ENCODE results near the gene FBXL17. TPM values are rescaled to one million over a fixed set of nuclear protein-coding genes. Genes with fewer than 3 reads are reported as not detected.

The FBXL17 gene
- polyA plus RNA-seq, 1 of the 3 experiments (the other 2 are of a cell fraction), result 4.4 TPM

DNA sequence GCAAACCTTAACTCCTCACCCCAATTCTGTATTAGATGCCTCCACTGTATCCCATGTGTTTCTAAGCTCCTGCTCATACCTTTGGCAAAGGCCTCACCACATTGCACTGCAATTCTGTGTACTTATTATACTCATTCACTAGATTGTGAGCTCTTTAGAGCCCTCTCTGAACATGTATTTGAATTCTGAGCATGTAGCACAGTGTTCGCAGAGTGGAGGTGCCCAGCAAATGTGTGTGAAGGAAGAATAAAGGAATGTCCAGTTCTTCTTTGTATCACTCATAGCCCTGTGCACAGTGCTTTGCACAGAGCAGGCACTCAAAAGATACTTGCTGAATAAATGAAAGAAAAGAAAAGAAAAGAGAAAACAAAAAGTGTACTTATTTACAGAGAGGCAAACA, 410.1 kb downstream of the FBXL17 start:
- no peaks in the 10 kb centered on the region for H3K36me3 ChIP-seq (replicated peaks in 1 of 2; ENCODE audit: control insufficient read depth in 1 of 2, insufficient read depth in 2 of 2, low read length in 1 of 2)
- no peak overlapping the region for H3K4me2 ChIP-seq
- no peak for TF ChIP-seq POLR2AphosphoS5 (IDR thresholded peaks at IDR 0.05; ENCODE audit: low read depth, low read length)
- TF ChIP-seq, protein P1, sequence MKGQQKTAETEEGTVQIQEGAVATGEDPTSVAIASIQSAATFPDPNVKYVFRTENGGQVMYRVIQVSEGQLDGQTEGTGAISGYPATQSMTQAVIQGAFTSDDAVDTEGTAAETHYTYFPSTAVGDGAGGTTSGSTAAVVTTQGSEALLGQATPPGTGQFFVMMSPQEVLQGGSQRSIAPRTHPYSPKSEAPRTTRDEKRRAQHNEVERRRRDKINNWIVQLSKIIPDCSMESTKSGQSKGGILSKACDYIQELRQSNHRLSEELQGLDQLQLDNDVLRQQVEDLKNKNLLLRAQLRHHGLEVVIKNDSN (IDR thresholded peaks at IDR 0.05; ENCODE audit: borderline replicate concordance, low read depth), result no peak
- no peak for TF ChIP-seq YY1 (IDR thresholded peaks at IDR 0.05; ENCODE audit: low read depth)
- TF ChIP-seq, protein P2, sequence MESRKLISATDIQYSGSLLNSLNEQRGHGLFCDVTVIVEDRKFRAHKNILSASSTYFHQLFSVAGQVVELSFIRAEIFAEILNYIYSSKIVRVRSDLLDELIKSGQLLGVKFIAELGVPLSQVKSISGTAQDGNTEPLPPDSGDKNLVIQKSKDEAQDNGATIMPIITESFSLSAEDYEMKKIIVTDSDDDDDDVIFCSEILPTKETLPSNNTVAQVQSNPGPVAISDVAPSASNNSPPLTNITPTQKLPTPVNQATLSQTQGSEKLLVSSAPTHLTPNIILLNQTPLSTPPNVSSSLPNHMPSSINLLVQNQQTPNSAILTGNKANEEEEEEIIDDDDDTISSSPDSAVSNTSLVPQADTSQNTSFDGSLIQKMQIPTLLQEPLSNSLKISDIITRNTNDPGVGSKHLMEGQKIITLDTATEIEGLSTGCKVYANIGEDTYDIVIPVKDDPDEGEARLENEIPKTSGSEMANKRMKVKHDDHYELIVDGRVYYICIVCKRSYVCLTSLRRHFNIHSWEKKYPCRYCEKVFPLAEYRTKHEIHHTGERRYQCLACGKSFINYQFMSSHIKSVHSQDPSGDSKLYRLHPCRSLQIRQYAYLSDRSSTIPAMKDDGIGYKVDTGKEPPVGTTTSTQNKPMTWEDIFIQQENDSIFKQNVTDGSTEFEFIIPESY (IDR thresholded peaks at IDR 0.05; ENCODE audit: borderline replicate concordance, low read depth), result no peak
- no peak for TF ChIP-seq GATA2 (CRISPR knock-in tag; IDR thresholded peaks at IDR 0.05)
- TF ChIP-seq TCF12 (IDR thresholded peaks at IDR 0.05), result no peak
- no peak for TF ChIP-seq NFIC (IDR thresholded peaks at IDR 0.05; ENCODE audit: borderline replicate concordance)
- TF ChIP-seq, protein P3, sequence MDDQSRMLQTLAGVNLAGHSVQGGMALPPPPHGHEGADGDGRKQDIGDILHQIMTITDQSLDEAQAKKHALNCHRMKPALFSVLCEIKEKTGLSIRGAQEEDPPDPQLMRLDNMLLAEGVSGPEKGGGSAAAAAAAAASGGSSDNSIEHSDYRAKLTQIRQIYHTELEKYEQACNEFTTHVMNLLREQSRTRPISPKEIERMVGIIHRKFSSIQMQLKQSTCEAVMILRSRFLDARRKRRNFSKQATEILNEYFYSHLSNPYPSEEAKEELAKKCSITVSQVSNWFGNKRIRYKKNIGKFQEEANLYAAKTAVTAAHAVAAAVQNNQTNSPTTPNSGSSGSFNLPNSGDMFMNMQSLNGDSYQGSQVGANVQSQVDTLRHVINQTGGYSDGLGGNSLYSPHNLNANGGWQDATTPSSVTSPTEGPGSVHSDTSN (IDR thresholded peaks at IDR 0.05), result no peak
- TF ChIP-seq, protein P4, sequence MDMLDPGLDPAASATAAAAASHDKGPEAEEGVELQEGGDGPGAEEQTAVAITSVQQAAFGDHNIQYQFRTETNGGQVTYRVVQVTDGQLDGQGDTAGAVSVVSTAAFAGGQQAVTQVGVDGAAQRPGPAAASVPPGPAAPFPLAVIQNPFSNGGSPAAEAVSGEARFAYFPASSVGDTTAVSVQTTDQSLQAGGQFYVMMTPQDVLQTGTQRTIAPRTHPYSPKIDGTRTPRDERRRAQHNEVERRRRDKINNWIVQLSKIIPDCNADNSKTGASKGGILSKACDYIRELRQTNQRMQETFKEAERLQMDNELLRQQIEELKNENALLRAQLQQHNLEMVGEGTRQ (IDR thresholded peaks at IDR 0.05; ENCODE audit: borderline replicate concordance, low read depth, low read length), result no peak
- no peak for TF ChIP-seq RAD21 (IDR thresholded peaks at IDR 0.05; ENCODE audit: low read length)
- no peak for TF ChIP-seq CHD2 (IDR thresholded peaks at IDR 0.05; ENCODE audit: low read length, partially characterized antibody)
- no peak for TF ChIP-seq JUND (IDR thresholded peaks at IDR 0.05)
- TF ChIP-seq, protein P5, sequence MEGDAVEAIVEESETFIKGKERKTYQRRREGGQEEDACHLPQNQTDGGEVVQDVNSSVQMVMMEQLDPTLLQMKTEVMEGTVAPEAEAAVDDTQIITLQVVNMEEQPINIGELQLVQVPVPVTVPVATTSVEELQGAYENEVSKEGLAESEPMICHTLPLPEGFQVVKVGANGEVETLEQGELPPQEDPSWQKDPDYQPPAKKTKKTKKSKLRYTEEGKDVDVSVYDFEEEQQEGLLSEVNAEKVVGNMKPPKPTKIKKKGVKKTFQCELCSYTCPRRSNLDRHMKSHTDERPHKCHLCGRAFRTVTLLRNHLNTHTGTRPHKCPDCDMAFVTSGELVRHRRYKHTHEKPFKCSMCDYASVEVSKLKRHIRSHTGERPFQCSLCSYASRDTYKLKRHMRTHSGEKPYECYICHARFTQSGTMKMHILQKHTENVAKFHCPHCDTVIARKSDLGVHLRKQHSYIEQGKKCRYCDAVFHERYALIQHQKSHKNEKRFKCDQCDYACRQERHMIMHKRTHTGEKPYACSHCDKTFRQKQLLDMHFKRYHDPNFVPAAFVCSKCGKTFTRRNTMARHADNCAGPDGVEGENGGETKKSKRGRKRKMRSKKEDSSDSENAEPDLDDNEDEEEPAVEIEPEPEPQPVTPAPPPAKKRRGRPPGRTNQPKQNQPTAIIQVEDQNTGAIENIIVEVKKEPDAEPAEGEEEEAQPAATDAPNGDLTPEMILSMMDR (IDR thresholded peaks at IDR 0.05), result no peak
- TF ChIP-seq, protein P6, sequence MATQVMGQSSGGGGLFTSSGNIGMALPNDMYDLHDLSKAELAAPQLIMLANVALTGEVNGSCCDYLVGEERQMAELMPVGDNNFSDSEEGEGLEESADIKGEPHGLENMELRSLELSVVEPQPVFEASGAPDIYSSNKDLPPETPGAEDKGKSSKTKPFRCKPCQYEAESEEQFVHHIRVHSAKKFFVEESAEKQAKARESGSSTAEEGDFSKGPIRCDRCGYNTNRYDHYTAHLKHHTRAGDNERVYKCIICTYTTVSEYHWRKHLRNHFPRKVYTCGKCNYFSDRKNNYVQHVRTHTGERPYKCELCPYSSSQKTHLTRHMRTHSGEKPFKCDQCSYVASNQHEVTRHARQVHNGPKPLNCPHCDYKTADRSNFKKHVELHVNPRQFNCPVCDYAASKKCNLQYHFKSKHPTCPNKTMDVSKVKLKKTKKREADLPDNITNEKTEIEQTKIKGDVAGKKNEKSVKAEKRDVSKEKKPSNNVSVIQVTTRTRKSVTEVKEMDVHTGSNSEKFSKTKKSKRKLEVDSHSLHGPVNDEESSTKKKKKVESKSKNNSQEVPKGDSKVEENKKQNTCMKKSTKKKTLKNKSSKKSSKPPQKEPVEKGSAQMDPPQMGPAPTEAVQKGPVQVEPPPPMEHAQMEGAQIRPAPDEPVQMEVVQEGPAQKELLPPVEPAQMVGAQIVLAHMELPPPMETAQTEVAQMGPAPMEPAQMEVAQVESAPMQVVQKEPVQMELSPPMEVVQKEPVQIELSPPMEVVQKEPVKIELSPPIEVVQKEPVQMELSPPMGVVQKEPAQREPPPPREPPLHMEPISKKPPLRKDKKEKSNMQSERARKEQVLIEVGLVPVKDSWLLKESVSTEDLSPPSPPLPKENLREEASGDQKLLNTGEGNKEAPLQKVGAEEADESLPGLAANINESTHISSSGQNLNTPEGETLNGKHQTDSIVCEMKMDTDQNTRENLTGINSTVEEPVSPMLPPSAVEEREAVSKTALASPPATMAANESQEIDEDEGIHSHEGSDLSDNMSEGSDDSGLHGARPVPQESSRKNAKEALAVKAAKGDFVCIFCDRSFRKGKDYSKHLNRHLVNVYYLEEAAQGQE (IDR thresholded peaks at IDR 0.05; ENCODE audit: low read depth, low read length), result no peak
- CTCF ChIA-PET, result no interaction called here
- H3F3A ChIP-seq (replicated peaks; ENCODE audit: insufficient read depth), result peaks cover 19% of the 10 kb centered on the region
- H3K79me2 ChIP-seq (ENCODE audit: insufficient read depth), result no peaks in the 10 kb centered on the region
- no peaks in the 10 kb centered on the region for H3K9me2 ChIP-seq
- H3K27ac ChIP-seq (ENCODE audit: low read depth in 2 of 2, low read length in 1 of 2), result no peak overlapping the region
- POLR2A ChIA-PET, result no interaction called here
- peaks cover 0 to 5% of the 10 kb centered on the region in 2 experiments; a peak in 2 of 4 replicates for H3K4me1 ChIP-seq (ENCODE audit: control insufficient read depth in 1 of 2, insufficient read depth in 2 of 2, low read depth in 1 of 2, low read length in 1 of 2)
- H3K27me3 ChIP-seq (ENCODE audit: insufficient read depth), result no peaks in the 10 kb centered on the region
- H3K9me3 ChIP-seq, result no peaks in the 10 kb centered on the region
- H2AFZ ChIP-seq (ENCODE audit: low read depth), result no peak overlapping the region
- H4K20me1 ChIP-seq (ENCODE audit: insufficient read depth), result no peaks in the 10 kb centered on the region
- no peak for DNase-seq
- H3K9ac ChIP-seq, result no peak overlapping the region
- WGBS (ENCODE audit: low lambda C conversion rate), result 100% methylated on average over 1 of the region's 1 CpG
- H3K4me3 ChIP-seq (ENCODE audit: low read depth in 2 of 2, low read length in 1 of 2), result no peak overlapping the region

Data from SK-N-SH (cell line).